ENCODE data around the gene HIRA. TPM values are rescaled to one million over a fixed set of nuclear protein-coding genes. Genes with fewer than 3 reads are reported as not detected.
"Not testable (repeated sequence)": the region's sequence is repeated elsewhere in the genome, so short reads cannot be mapped to it uniquely, and the experiment has no call there.

Gene HIRA
- total RNA-seq, 1 donor from 2014 or later = 18.1 TPM

- TF ChIP-seq CTCF (IDR thresholded peaks at IDR 0.05; ENCODE audit: borderline replicate concordance) = no peak
- Histone ChIP-seq H3K9me3 (replicated peaks) (no peaks in the 10 kb centered on the region), H3K27ac (replicated peaks) (peak overlapping the region; percentile 97), H3K27me3 (ENCODE audit: low read depth) (no peaks in the 10 kb centered on the region), H3K4me1 (peaks cover 69% of the 10 kb centered on the region), H3K36me3 (peaks cover 29% of the 10 kb centered on the region), H3K4me3 (peak overlapping the region; percentile 90)
- intact Hi-C loops (cut with micrococcal nuclease) = no loop called here
- no peak for DNase-seq
Observed at GRCh38 chr22:19446603-19447329, 15.2 kb upstream of the HIRA start.

- H3K27me3 ChIP-seq (ENCODE audit: low read depth); H3K4me3 ChIP-seq; H3K9me3 ChIP-seq (replicated peaks); intact Hi-C loops (cut with micrococcal nuclease); DNase-seq: not testable (repeated sequence)
- peaks cover 78% of the 10 kb centered on the region for H3K4me1 ChIP-seq
- H3K27ac ChIP-seq (replicated peaks) = peak overlapping the region; percentile 29
- H3K36me3 ChIP-seq = peaks cover 17% of the 10 kb centered on the region
Observed at GRCh38 chr22:19445279-19445982, 13.9 kb upstream of the HIRA start.

- H3K4me3 ChIP-seq = no peak overlapping the region
- no peaks in the 10 kb centered on the region for H3K27me3 ChIP-seq (ENCODE audit: low read depth)
- no peak for DNase-seq
- peaks cover 84% of the 10 kb centered on the region for H3K4me1 ChIP-seq
- H3K36me3 ChIP-seq = peaks cover 14% of the 10 kb centered on the region
- no peaks in the 10 kb centered on the region for H3K9me3 ChIP-seq (replicated peaks)
- no peak overlapping the region for H3K27ac ChIP-seq (replicated peaks)
- intact Hi-C loops (cut with micrococcal nuclease) = no loop called here
- no peak for TF ChIP-seq CTCF (IDR thresholded peaks at IDR 0.05; ENCODE audit: borderline replicate concordance)
Observed at GRCh38 chr22:19443544-19444211, 12.1 kb upstream of the HIRA start.

- Histone ChIP-seq H3K4me3 (no peak overlapping the region), H3K27ac (replicated peaks) (peak overlapping the region; percentile 4), H3K9me3 (replicated peaks) (no peaks in the 10 kb centered on the region), H3K4me1 (peaks cover 74% of the 10 kb centered on the region), H3K36me3 (peaks cover 16% of the 10 kb centered on the region), H3K27me3 (ENCODE audit: low read depth) (no peaks in the 10 kb centered on the region)
- no peak for DNase-seq
- intact Hi-C loops (cut with micrococcal nuclease) = no loop called here
- TF ChIP-seq CTCF (IDR thresholded peaks at IDR 0.05; ENCODE audit: borderline replicate concordance) = no peak
Observed at GRCh38 chr22:19442166-19442565, 10.6 kb upstream of the HIRA start.

DNA sequence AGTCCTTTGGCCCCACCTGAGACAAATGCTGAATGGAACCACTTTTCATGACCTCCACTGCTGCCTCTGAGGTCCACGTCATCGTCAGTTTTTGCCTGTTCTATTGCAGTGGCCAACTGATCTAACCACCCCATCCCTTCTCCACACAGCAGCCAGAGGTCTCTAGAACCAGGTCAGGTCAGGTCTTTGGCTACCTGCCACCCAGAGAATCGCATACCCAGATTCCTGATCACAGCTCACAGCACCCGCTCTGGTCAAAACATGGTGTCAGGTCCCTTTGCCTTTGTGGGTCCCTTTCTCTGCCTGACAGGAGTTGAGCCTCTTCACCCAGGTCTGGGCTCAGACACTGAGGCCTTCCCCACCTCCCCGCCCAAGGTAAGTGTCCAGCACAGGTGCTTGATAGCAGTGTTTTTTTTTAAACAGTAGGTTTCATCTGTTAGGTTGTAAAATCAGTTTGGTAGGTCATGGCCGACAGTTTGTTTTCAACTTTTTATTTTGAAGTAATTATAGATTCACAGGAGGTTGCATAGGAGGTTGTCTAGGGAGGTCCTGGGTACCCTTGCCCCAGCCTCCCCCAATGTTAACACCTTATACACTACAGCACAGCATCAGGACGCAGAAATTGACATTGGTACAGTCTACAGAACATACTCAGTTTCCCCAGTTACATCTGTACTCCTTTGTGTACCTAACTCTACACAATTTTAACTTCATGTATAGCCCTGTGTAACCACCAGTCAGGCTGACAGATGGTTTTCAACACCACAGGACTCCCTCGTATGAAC, 9.1 kb upstream of the HIRA start:
- H3K27ac ChIP-seq (replicated peaks) = no peak overlapping the region
- intact Hi-C loops (cut with micrococcal nuclease) = no loop called here
- no peak for TF ChIP-seq CTCF (IDR thresholded peaks at IDR 0.05; ENCODE audit: borderline replicate concordance)
- H3K4me1 ChIP-seq = peaks cover 58% of the 10 kb centered on the region
- H3K36me3 ChIP-seq = peaks cover 26% of the 10 kb centered on the region
- DNase-seq = no peak
- H3K9me3 ChIP-seq (replicated peaks) = no peaks in the 10 kb centered on the region
- H3K4me3 ChIP-seq = no peak overlapping the region
- no peaks in the 10 kb centered on the region for H3K27me3 ChIP-seq (ENCODE audit: low read depth)

Measured in left ventricle myocardium inferior (tissue), 1 donor.